Prostate gland (tissue), 2 donors: ENCODE results near the gene MICU1. TPM values are rescaled to one million over a fixed set of nuclear protein-coding genes. Genes with fewer than 3 reads are reported as not detected.
A peak's percentile ranks its signal among the peaks of the same experiment; 100 is the strongest.
"Not testable (repeated sequence)": the region's sequence is repeated elsewhere in the genome, so short reads cannot be mapped to it uniquely, and the experiment has no call there.

ENCODE experiments used
- DNase-seq: peaks from one replicate; pipeline ENCODE4 v3.0.0-alpha.2; 2019; ENCODE audit warnings: low spot score
- H3K27ac ChIP-seq, 2 donors: fragments of 200-600 bp; sonication (generic); 2 replicates each; pipeline ENCODE4 v1.5.1; 2017 to 2019
- H3K27me3 ChIP-seq: fragments of 200-600 bp; sonication (generic); replicated peaks from 2 replicates; pipeline ENCODE4 v1.5.1; 2019; ENCODE audit not compliant: insufficient read depth
- H3K36me3 ChIP-seq, 2 donors: fragments of 200-600 bp; sonication (generic); 1 replicate in 1 of 2; 2 replicates in 1 of 2; pipeline versions ENCODE4 v1.5.1 to v1.8.1; 2017 to 2019
- H3K4me1 ChIP-seq: fragments of 200-600 bp; sonication (generic); replicated peaks from 2 replicates; pipeline ENCODE4 v1.5.1; 2019
- H3K4me3 ChIP-seq, 2 donors: fragments of 200-600 bp; sonication (generic); 2 replicates each; pipeline ENCODE4 v1.5.1; 2017 to 2019
- H3K9me3 ChIP-seq: fragments of 200-600 bp; sonication (generic); 2 replicates; pipeline ENCODE4 v1.5.1; 2017
- CTCF ChIP-seq, 4 experiments: fragments of 200-600 bp in 2 of 4; fragments of 450-650 bp in 2 of 4; sonication (generic) in 2 of 4; IDR thresholded peaks; 1 replicate in 3 of 4; 2 replicates in 1 of 4; pipeline ENCODE4 v1.5.1; 2016 to 2019; ENCODE audit warnings: antibody characterized with exemption in 4 of 4, mild to moderate bottlenecking in 2 of 4, moderate library complexity in 2 of 4
- POLR2A ChIP-seq: fragments of 450-650 bp; IDR thresholded peaks from one replicate; pipeline ENCODE4 v1.6.1; 2016; ENCODE audit warnings: antibody characterized with exemption, mild to moderate bottlenecking
- POLR2AphosphoS5 ChIP-seq: sonication (generic); formaldehyde crosslinking; IDR thresholded peaks from one replicate; pipeline ENCODE4 v1.6.1; 2017; ENCODE audit warnings: antibody characterized with exemption
- WGBS: methylation state at CpG from one replicate; pipeline ENCODE4 v1.1.5; 2018; 5-methylcytosine and 5-hydroxymethylcytosine counted together
- intact Hi-C: fragments of 100-400 bp; cut with DNase I; formaldehyde crosslinking; loops from one replicate; pipeline ENCODE4 v1.14.2; 2022
- total RNA-seq, 2 donors: library from RNA; depleted of rRNA; stranded (reverse); fragments of >200 nt; gene quantifications; one replicate each; pipeline ENCODE4 v1.1.0, GENCODE V29; 2016

Gene MICU1
- total RNA-seq, 2 donors from 2014 or later: 41.0 to 42.0 TPM

GRCh38 chr10:72349438-72349837 lies 276.4 kb downstream of the MICU1 start:
- Histone ChIP-seq H3K27ac (peak overlapping the region in 1 of 2 donors; percentile 49), H3K27me3 (no peaks in the 10 kb centered on the region), H3K9me3 (no peaks in the 10 kb centered on the region), H3K4me3 (no peak overlapping the region), H3K36me3 (no peaks in the 10 kb centered on the region), H3K4me1 (peaks cover 11% of the 10 kb centered on the region)
- TF ChIP-seq POLR2A (no peak), POLR2AphosphoS5 (peak; percentile 14), CTCF (IDR thresholded peaks at IDR 0.05) (no peak)
- intact Hi-C loops: no loop called here
- WGBS: 50% methylated on average over 2 of the region's 2 CpGs
- no peak for DNase-seq

GRCh38 chr10:72348282-72348681 lies 277.6 kb downstream of the MICU1 start:
- TF ChIP-seq CTCF (IDR thresholded peaks at IDR 0.05) (no peak), POLR2AphosphoS5 (no peak), POLR2A (no peak)
- 90% methylated on average over 7 of the region's 7 CpGs for WGBS
- DNase-seq: no peak
- Histone ChIP-seq H3K4me3 (no peak overlapping the region), H3K9me3 (no peaks in the 10 kb centered on the region), H3K27ac (no peak overlapping the region), H3K27me3 (no peaks in the 10 kb centered on the region), H3K4me1 (peaks cover 8% of the 10 kb centered on the region), H3K36me3 (no peaks in the 10 kb centered on the region)
- intact Hi-C loops: no loop called here

DNA sequence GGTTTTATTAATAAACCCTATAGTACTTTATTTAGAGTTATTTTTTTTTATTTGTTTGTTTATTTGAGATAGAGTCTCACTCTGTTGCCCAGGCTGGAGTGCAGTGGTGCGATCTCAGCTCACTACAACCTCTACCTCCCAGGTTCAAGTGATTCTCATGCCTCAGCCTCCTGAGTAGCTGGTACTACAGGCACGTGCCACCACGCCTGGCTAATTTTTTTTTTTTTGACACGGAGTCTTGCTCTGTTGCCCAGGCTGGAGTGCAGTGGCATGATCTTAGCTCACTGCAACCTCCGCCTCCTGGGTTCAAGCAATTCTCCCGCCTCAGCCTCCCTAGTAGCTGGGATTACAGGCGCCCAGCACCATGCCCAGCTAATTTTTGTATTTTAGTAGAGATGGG lies 279.8 kb downstream of the MICU1 start:
- H3K4me3 ChIP-seq, intact Hi-C loops, H3K4me1 ChIP-seq, H3K9me3 ChIP-seq, DNase-seq, H3K36me3 ChIP-seq, H3K27ac ChIP-seq, H3K27me3 ChIP-seq: not testable (repeated sequence)
- WGBS: 92% methylated on average over 7 of the region's 7 CpGs

DNA sequence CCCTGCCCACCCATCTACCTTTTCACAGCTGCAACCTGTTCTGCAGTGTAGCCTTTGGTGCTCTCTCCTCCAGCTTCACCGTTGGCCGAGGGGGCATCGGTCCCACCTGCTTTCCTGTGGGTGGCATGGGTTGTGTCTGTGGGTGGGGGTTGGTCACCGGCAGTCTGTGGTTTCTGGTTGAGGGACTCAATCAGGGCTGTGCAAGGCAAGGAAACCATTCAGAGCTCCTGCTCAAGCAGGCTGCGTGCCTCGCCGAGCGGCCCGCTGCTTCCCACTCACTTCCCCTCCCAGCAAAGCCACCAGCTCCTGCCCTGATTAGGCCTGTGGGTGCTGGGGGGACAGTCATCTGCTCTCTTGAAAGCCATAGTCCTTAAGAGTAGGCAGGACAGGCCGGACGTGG lies 280.9 kb downstream of the MICU1 start:
- Histone ChIP-seq H3K4me3 (no peak overlapping the region), H3K27me3 (no peaks in the 10 kb centered on the region), H3K27ac (no peak overlapping the region), H3K4me1 (no peaks in the 10 kb centered on the region), H3K36me3 (peaks cover 0 to 2% of the 10 kb centered on the region in 2 donors), H3K9me3 (no peaks in the 10 kb centered on the region)
- intact Hi-C loops: no loop called here
- 88% methylated on average over 11 of the region's 11 CpGs for WGBS
- DNase-seq: no peak
- TF ChIP-seq POLR2A: no peak
- no peak for TF ChIP-seq POLR2AphosphoS5
- TF ChIP-seq CTCF (IDR thresholded peaks at IDR 0.05): no peak

GRCh38 chr10:72342911-72343310 lies 283.0 kb downstream of the MICU1 start:
- Histone ChIP-seq H3K4me3 (no peak overlapping the region), H3K4me1 (no peaks in the 10 kb centered on the region), H3K27me3 (no peaks in the 10 kb centered on the region), H3K27ac (no peak overlapping the region), H3K36me3 (peaks cover 0 to 2% of the 10 kb centered on the region in 2 donors), H3K9me3 (no peaks in the 10 kb centered on the region)
- WGBS: 95% methylated on average over 5 of the region's 5 CpGs
- DNase-seq: no peak
- TF ChIP-seq POLR2AphosphoS5: no peak
- TF ChIP-seq CTCF (IDR thresholded peaks at IDR 0.05): no peak
- TF ChIP-seq POLR2A: no peak
- intact Hi-C loops: no loop called here
